Inflammatory macrophage (primary cell): ENCODE data around the gene SPOPL.

Experiments
- DNase-seq, 2 donors: peaks; one replicate each; pipeline ENCODE4 v3.0.0-alpha.2; 2020 to 2022

Gene SPOPL

DNA sequence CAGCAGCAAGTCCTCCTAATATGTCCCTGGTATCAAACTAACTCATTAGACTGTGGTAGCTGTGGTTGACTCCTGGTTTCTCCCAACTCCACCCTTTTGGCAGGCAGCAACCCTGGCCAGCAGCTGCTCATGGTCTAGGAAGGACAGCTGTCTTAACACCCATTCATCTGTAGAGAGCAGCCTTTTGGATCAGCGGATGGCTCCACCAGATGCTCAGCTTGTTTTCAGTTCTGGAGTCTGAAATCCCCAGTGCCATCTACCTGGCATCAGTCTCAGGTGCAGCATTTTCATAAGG is 100.5 kb downstream of the SPOPL start:
- no peak for DNase-seq

DNA sequence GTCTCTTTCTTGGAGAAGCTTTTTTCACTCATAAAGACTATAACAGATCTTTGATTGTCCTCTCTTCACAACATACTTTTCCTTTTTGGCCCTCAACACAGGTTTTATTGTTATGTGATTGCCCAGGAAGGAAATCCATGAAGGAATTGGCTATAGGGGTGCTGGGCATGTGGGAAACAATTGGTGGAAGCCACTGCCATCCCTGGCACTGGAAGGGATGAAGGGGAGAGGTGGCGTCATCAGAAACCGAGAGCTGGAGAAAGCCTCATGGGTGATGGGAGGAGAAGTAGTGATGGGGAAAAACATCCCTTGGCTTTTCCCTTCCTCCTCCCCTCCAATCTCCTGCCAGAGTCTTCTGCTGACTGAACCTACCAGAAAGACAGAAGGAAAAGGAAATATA is 106.2 kb downstream of the SPOPL start:
- DNase-seq: no peak

DNA sequence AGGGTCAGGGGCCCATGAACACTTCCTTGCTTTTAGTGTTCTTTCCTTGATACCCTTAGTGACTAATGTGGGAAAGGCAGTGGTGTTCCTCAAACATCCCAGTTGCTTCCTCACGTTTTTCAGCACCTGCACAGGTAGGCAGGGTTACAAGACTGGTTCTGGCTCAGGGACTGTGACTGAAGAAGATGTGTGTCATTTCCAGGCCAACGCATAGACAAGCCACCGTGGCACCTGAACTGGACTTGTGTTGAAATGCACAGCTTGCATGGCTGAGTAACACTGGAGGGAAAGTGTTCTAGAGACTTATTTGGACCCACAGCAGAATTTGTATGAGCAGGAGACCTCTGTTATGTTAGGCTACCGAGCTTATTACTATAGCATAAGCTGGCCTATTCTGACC is 107.9 kb downstream of the SPOPL start:
- no peak for DNase-seq

DNA sequence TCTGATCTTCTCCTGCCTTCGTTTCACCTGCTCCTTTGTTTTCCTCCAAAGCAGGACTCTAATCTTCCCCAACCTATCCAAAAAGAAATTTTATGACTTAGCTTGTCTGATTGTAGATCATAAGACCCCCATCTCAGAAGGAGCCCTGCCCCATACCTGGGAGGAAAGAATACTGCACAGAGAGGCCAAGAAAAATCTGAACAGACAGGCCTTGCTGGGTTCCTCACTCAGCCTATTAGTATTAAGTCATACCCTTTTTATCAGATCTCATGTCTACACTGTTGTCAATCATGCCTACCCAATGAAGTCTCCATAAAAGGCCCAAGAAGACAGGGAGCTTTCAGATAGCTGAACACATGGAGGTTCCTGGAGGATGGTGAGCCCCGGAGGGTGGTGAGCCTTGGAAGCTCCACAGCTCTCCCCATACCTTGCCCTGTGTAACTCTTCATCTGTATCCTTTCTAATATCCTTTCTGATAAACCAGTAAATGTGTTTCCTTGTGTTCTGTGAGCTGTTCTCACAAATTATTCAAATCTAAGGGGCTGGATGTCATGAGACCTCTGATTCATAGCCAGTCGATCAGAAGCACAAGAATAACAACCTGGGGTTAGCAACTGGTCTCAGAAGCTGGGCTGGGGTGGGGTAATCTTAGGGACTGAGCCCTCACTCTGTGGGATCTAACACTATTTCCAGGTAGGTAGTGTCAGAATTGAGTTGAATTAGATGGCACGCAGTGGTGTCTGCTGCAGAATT is 108.8 kb downstream of the SPOPL start:
- DNase-seq: no peak

DNA sequence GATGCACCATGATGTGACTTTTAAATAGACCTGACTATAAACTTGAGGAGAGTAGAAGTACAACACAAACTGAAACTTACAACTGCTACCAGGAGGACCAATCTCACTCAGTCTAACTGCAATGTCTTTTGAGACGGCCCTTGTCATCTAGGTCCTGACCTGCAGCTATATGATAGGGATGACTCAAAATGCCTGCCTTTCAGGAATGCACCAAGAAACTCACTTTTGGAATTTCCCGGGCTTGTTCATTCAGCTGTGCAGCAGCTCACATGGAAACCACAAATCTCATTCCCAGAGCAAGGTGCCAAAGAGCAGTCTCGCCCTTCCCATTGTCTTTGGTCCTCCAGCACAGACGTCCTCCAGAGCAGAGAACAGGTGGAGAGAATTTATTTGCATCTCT is 113.7 kb downstream of the SPOPL start:
- no peak for DNase-seq

DNA sequence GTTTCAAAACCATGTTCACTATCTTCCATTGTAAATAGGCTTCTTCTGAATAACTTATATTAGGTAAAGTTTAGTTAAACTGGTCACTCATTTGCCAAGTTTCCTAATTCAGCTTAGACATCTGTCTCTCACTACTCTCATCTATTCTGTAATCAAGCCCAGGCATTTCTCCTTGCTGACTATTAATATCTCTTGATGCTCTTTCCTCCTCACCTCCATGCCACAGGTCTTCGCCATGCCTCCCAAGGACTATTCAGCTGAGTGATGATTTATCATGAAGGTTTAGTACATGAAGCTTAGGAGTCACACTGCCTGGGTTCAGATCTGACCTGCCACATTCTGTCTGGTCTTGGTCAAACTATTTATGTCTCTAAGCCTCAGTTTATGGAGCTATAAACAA is 115.5 kb downstream of the SPOPL start:
- no peak for DNase-seq

DNA sequence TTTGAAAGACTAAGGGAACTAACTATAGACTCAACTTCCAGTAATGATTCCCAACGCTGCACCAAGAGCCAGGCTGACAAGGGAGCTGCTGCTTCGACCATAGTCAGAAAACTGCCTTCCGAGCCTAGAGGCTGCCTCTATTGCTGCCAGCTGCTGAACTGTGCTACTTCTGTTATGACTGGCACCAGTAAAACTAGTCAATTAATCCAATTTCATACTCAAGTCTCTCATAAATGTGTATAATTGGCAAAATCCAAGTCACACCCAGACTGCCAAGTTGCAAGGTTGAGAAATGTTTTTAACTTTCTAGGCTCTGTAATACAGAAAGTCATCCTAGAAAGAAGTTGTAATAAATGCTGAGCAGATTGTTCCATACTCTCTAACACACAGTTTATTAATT is 117.4 kb downstream of the SPOPL start:
- no peak for DNase-seq

DNA sequence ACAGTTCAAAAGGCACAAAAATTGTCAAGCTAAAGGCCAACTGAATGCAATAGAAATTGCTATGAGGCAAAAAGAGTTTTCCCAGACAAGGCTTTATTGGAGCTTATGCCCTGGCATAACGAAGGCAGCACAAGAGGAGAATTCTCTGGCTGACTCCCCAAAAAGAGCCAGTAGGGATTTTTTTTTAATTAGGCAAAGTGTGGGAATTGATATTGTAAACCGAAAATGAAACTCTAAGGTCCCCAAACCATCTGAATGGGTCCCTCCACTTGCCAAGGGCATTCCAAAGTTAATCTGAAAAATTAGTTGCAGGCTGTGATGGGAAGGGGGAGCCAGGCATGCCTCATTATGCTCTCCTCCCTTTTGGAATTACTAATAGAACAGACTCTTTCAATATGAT is 118.9 kb downstream of the SPOPL start:
- DNase-seq: no peak

DNA sequence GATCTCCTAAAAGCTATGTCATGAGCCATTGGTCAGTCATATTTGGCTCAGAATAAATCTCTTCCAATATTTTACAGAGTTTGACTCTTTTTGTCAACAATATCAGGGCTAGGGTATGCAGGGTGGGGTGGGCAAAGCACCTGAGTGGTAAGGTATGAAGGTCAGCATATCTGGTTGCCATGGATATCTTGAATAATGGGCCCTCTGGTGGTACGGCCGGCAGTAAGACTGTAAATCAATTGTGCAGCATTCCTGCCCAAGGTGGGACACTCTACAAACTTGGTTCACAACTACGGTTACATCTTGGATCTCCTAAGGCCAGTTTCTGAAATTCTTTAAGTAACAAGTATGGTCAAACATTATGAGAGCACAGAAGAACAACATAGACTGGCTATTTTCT is 119.6 kb downstream of the SPOPL start:
- DNase-seq: no peak

DNA sequence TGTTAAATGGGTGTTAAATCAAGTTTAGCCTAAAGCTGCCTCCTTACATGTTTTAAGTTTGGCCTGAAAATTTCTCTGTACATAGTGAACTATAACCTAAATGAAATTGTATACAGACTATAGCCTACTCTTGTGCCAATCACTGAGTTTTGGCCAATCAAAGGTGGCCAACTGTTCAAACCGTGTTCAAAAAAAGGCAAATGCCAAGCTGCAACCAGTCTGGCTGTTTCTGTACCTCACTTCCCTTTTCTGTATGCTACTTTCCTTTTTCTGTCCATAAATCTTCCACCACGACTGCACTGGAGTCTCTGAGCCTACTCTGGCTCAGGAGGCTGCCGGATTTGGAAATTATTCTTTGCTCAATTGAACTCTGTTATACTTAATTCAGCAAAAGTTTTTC is 121.0 kb downstream of the SPOPL start:
- no peak for DNase-seq
